Stimulated activated CD4-positive, alpha-beta T cell treated with anti-CD3 and anti-CD28 coated beads, Interleukin-15, amount 100 ng/mL, for 48 hours (primary cell): ENCODE measurements around the gene FCRLB.
"Not testable (repeated sequence)": the region's sequence is repeated elsewhere in the genome, so short reads cannot be mapped to it uniquely, and the experiment has no call there.

Source experiments
- DNase-seq, 2 donors: peaks; one replicate each; pipeline ENCODE4 v3.0.0-alpha.2; 2020; ENCODE audit warnings: low read depth in 2 of 2

The FCRLB gene, protein sequence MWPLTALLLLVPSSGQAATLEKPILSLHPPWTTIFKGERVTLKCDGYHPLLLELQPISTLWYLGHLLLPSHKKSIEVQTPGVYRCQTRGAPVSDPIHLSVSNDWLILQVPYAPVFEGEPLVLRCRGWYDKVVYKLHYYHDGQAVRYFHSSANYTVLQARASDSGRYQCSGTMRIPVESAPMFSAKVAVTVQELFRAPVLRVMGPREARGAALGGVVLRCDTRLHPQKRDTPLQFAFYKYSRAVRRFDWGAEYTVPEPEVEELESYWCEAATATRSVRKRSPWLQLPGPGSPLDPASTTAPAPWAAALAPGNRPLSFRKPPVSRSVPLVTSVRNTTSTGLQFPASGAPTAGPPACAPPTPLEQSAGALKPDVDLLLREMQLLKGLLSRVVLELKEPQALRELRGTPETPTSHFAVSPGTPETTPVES

DNA sequence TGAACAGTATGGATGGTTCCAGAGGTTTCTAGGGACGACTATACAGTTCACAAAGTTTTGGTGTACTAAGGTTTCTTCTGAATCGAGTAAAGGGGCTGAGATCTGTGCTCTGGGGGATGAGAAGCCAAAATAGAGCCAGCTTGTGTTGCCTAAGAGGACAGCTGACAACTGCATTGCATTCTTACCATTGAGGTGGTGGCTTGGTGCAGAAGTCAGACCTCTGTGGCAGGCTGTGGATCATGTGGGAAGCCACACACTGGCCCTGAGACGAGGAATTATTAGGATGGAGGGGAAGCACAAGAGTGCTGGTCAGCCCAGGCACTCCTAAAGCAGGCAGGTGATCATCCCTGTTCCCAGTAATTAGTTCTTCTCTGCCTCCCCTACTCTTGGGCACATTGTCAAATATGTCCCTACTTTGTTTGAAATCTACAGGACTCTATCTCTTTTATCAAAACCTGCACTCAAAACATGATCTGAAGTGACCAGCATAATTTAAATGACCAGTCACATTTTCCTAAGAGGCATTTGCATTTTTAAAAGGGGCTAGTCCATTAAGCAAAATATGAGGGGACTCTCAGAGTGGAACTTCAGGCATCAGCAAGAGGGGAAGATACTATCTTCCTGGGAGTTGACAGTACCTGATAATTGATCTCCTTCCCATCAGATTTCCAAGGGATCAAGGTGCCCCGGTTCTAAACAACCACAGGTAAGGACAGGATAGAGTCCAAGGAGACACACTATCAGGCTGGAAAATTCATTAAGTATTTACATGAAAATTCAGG lies at the start of gene FCRLB:
Gene FCRLB, plus strand, starts transcription at position 589 of the 782 bp plus-strand sequence. CDS start 1,129 bp downstream, outside the sequence.
- no peak for DNase-seq

DNA sequence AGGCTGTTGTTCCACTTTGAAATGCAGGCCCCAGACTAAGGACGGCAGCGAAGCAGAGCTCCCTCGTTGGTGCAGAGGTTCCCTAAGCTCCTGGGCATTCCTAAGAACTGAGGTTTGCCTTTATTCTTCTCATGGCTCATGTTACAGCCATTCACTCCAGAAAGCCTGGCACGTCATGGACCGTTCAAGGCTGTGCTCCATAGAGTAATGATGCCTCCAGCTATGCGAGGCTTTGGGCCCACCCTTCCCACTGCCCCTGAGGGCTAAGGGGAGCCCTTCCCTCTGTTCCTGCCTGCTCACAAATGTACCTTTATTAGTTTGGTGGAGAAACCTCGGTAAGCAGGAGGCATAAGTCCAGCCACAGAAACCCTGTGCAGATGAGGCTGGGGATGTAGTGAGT lies 47.9 kb upstream of the FCRLB start:
- not testable (repeated sequence) for DNase-seq

DNA sequence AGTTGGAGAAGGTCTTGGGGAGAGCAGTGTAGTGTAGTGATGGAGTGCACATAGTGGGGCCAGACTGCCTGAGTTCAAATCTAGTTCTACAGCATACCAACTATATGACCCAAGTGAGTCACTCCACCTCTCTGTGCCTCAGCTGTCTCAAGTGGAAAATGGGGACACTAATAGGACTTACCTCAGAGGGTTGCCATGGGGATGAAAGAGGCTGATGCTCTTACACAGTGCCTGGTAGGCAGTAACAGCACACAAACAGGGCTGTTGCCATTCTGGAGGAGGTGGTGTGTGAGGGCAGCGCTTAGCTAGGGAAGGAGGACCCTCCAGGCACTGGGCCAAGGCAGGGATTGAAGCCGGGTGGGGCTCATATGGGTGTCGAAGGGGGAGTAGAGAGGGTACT lies 46.9 kb upstream of the FCRLB start:
- not testable (repeated sequence) for DNase-seq

DNA sequence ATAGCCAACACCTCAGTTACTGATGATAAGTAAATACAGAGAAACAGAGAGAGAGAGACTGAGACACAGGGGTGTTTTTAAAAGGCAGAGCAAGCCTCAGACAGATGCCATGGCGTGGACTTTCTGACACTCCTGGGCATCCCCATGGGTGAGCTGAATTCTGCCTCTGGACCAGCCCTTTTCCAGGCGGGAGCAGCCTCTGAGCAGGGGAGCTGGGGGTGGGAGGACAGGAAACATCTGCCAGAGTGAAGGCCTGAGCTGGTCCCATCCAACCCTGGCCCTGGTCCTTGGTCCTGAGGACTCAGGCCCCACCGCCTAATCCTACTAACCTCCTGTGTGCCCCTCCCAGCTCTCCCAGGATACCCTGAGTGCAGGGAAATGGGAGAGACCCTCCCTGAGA lies 46.4 kb upstream of the FCRLB start:
- not testable (repeated sequence) for DNase-seq

GRCh38 chr1:161676441-161676840 lies 44.9 kb upstream of the FCRLB start:
- no peak for DNase-seq

DNA sequence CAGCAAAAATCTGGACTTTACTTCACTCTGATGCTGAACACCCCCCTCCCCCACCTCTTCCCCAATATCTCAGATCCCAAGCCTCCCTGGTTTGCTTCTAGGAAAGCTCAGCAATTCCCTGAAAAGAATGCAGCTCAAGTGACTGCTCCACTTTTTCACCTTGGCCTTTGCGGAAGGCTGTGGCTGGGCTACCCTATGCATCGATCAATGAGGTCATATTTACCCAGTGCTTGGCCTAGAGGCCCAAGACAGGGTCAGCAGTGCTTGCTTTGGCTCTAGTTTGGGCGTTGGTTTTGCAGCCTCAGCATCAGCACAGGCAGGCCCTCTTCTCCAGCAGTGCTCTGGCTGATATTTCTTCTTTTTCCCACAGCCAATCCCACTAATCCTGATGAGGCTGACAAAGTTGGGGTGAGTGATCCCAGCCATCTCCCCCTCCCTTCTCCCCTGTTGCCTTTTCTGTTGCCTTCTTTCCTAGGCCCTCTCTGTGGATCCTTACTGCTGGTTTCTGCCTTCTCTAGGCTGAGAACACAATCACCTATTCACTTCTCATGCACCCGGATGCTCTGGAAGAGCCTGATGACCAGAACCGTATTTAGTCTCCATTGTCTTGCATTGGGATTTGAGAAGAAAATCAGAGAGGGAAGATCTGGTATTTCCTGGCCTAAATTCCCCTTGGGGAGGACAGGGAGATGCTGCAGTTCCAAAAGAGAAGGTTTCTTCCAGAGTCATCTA lies 44.2 kb upstream of the FCRLB start:
- DNase-seq = no peak

DNA sequence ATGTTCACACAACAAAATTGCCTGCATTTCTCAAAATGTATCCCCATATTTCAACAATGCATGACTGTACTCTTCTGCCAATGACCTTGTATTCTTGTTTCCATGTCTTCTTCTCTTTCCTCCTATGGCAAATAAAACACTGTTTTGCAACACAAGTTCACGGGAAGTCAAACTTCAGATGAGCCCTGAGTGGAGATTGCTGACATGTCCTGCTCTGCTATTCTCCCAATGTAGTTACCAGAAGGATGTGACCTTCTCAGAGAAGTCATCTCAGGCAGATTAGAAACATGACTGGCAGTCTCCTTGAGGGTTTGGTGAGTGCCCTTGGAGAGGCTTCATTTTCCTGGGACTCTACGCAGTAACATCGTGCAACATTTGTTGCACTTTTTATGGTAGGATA lies 42.8 kb upstream of the FCRLB start:
- DNase-seq = no peak

DNA sequence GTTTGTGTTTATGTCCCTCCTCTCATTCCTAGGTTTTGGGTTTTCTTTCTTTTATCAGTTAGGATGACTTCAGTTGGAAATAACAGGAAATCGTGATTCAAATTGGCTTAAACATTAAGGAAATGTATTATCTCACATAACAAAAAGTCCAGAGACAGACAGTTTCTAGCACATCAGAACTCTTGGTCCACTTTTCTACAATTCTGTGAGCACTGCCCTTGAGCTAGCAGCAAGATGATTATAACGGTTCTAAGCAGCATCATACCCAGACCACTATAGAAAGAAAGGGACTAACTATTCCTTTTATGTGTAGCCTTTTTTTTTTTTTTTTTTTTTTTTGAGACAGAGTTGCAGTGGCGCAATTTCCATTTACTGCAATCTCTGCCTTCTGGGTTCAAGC lies 39.5 kb upstream of the FCRLB start:
- DNase-seq = no peak

- no peak for DNase-seq
These were observed 32.4 kb upstream of the FCRLB start for GRCh38 chr1:161688946-161689345.

DNA sequence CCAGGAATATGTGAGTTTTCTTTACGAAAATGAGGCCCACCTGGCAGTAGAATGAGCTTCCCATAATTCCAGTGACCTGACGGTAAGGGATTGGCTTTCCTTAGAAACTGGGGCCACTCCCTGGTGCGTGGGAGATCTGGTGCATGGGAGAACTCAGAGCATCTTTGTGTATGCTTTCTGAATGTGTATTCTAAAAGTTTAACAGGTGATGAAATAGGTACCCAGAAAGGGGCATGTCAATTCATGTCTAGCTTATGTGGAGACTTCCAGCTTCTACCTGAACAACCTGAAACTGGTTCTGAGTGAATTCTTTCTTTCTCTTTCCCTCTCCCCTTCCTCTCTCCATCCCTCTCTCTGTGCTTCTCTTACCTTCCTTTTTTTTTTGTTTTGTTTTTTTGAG lies 29.5 kb upstream of the FCRLB start:
- DNase-seq = no peak

DNA sequence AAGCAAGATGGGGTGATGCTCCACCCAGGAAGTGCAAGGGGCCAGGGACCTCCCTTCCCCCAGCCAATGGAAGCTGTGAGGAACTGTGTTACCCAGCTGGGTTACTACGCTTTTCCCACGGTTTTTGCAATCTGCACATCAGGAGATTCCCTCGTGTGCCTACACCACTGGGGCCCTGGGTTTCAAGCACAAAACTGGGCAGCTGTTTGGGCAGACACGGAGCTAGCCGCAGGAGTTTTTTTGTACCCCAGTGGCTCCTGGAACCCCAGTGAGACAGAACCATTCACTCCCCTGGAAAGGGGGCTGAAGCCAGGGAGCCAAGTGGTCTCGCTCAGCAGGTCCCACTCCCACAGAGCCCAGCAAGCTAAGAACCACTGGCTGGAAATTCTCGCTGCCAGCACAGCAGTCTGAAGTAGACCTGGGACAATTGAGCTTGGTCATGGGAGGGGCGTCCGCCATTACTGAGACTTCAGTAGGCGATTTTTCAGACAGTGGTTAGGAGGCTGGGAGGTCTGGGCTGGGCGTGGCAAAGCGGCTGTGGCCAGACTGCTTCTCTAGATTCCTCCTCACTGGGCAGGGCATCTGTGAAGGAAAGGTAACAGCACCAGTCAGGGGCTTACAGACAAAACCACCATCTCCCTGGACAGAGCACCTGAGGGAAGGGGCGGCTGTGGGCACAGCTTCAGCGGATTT lies 28.2 kb upstream of the FCRLB start:
- DNase-seq = not testable (repeated sequence)

DNA sequence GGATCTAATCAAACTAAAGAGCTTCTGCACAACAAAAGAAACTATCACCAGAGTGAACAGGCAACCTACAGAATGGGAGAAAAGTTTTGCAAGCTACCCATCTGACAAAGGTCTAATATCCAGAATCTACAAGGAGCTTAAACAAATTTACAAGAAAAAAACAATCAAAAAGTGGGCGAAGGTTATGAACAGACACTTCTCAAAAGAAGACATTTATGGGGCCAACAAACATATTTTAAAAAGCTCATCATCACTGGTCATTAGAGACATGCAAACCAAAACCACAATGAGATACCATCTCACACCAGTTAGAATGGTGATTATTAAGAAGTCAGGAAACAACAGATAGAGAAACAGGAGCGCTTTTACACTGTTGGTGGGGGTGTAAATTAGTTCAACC lies 23.0 kb upstream of the FCRLB start:
- DNase-seq = not testable (repeated sequence)

DNA sequence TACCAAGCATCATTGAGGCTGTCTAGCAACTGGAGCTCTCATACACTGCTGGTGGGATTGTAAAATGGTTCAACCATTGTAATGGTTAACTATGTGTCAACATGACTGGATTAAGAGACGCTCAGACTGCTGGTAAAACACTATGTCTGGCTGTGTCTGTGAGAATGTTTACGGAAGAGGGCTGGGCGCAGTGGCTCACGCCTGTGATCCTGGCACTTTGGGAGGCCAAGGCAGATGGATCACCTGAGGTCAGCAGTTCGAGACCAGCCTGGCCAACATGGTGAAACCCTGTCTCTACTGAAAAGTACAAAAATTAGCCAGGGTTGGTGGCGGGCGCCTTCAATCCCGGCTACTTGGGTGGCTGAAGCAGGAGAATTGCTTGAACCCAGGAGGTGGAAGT lies 19.1 kb upstream of the FCRLB start:
- no peak for DNase-seq

DNA sequence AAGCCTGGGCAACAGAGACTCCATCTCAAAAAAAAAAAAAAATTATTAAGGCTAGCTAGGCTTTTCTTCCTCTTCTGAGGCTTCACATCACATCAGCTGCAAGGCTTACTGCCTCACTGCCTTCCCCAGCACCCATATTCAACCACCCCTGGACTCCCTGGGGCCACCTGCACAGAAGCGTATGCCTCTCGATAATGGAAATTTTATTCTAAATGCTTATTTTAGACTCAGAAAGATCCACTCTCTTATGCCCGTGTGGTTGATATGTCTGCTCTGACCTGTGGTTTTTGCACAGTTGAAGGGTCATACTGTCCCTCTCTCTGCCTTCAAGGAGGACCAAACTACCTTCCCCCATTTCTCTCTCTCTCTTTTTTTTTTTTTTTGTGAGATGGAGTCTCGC lies 15.8 kb upstream of the FCRLB start:
- DNase-seq = no peak

- DNase-seq = no peak
These were observed 15.2 kb upstream of the FCRLB start for GRCh38 chr1:161706113-161706481.

DNA sequence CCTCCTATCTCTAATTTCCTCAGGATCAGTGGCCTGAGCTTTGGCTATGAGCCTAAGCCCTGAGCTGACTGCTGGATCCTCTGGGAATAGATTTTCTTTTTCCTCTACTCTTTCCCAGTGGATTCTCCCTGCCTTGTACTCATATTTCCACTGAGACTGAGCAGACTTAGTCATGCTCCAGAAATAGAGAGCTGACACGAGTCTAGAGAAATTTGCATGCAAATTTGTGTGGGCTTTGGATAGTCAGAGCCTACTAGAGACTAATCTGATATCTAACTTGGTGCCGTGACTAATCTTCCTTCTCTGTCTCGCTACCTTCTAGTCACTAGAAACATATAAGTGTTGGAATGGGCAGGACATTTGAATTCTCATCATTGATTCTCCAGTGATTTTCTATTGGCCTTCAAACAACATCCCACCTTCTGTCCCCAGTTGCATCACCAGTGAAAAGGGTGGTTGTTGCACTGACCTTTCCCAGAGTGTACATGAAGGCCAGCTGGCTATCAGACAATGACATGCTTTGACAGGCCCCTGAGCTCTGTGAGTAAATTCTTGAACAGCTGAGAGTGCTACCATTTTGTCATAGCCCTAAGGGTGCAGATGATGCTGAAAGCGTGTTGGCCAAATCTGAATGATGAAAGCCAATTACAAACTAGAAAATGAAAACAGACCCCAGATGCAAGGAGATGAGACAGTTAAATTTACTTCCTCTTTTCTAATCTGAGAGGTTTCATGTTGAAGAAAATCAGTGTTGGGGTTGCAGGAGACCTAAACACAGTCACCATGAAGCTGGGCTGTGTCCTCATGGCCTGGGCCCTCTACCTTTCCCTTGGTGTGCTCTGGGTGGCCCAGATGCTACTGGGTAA lies 14.6 kb upstream of the FCRLB start, which contains the start of gene FCRLA:
Gene FCRLA, plus strand, starts transcription at position 748 of the 866 bp plus-strand sequence. Its CDS starts 36 bp downstream, at position 784.
- no peak for DNase-seq

- DNase-seq = no peak
These were observed 13.8 kb upstream of the FCRLB start for GRCh38 chr1:161707503-161707902.

DNA sequence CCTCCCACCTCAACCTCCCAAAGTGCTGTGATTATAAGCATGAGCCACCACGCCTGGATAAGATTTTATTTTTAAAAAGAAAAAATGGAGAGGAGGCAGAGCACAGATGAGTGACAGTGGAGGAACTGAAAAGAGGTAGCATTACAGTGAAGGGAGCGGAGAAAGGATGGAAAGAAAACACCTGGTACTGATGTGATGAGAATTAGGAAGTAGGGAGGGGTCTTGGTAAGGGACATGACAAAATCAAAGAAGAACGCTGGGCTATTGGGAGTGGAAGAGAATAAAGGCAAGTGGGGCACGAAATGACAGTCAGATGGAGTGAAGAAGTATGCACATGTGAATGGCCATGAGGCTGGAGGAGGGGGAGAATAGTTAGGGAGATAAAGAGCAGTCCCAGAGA lies 12.0 kb upstream of the FCRLB start:
- no peak for DNase-seq

GRCh38 chr1:161710560-161710959 lies 10.8 kb upstream of the FCRLB start:
- DNase-seq = no peak

DNA sequence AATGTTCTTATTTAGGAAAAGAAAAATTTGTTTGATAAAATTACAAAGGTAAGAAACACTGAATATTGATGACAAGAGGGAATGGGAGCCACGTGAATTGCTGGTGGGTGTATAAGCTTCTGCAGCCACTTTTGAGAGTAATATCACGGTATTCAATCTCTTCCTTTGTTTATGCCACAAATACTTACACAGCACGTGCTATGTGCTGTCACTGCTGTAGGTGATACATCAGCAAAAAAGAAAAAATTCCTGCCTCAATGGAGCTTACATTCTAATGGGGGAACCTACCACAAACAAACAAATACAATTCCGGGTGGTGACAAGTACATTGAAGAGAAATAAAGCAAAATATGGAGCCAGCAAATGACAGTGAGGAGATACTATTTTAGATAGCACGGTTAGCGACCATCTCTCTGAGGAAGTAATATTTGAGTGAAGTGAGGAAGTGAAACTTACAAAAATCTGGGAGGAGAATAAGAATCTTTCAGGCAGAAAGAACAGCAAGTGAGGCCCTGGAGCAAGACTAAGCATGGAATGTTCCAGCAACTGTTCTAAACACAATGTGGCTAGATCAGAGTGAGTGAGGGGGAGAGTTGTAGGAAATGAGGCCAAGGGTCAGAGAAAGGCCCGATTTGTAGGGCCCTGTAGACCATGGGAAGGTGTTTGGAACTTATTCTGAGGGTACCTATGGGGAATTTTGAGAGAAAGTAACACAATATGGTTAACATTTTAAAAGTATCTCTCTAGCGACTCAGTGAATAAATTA lies 2.6 kb upstream of the FCRLB start:
- DNase-seq = no peak
